ENCODE measurements around the gene CEP128. TPM values are rescaled to one million over a fixed set of nuclear protein-coding genes. Genes with fewer than 3 reads are reported as not detected.

Gene CEP128
- total RNA-seq, 1 donor from 2014 or later: 18.2 TPM

- Mint-ChIP-seq H3K4me1 (ENCODE audit: low read depth) (no peaks in the 10 kb centered on the region), H3K27me3 (ENCODE audit: insufficient read depth) (no peaks in the 10 kb centered on the region), H3K4me3 (no peak overlapping the region), H3K36me3 (ENCODE audit: low read depth) (peaks cover 10% of the 10 kb centered on the region), H3K27ac (no peak overlapping the region), H3K9me3 (peaks cover 3% of the 10 kb centered on the region)
- intact Hi-C loops (cut with micrococcal nuclease): no loop called here
- DNase-seq (ENCODE audit: low spot score): no peak
These were observed 419.1 kb downstream of the CEP128 start for GRCh38 chr14:80522411-80522810.

- DNase-seq (ENCODE audit: low spot score): no peak
- H3K27me3 Mint-ChIP-seq (ENCODE audit: insufficient read depth): no peaks in the 10 kb centered on the region
- intact Hi-C loops (cut with micrococcal nuclease): no loop called here
- no peak overlapping the region for H3K4me3 Mint-ChIP-seq
- H3K27ac Mint-ChIP-seq: no peak overlapping the region
- H3K36me3 Mint-ChIP-seq (ENCODE audit: low read depth): peaks cover 10% of the 10 kb centered on the region
- no peaks in the 10 kb centered on the region for H3K4me1 Mint-ChIP-seq (ENCODE audit: low read depth)
- peaks cover 8% of the 10 kb centered on the region for H3K9me3 Mint-ChIP-seq
These were observed 420.1 kb downstream of the CEP128 start for GRCh38 chr14:80521456-80521855.

- no peak overlapping the region for H3K4me3 Mint-ChIP-seq
- no peak overlapping the region for H3K27ac Mint-ChIP-seq
- no peaks in the 10 kb centered on the region for H3K4me1 Mint-ChIP-seq (ENCODE audit: low read depth)
- no peak for DNase-seq (ENCODE audit: low spot score)
- intact Hi-C loops (cut with micrococcal nuclease): no loop called here
- H3K27me3 Mint-ChIP-seq (ENCODE audit: insufficient read depth): no peaks in the 10 kb centered on the region
- peaks cover 6% of the 10 kb centered on the region for H3K36me3 Mint-ChIP-seq (ENCODE audit: low read depth)
- peaks cover 15% of the 10 kb centered on the region for H3K9me3 Mint-ChIP-seq
These were observed 422.5 kb downstream of the CEP128 start for GRCh38 chr14:80519002-80519401.

- H3K27ac Mint-ChIP-seq: no peak overlapping the region
- peaks cover 15% of the 10 kb centered on the region for H3K9me3 Mint-ChIP-seq
- H3K27me3 Mint-ChIP-seq (ENCODE audit: insufficient read depth): no peaks in the 10 kb centered on the region
- H3K36me3 Mint-ChIP-seq (ENCODE audit: low read depth): peaks cover 2% of the 10 kb centered on the region
- no peak overlapping the region for H3K4me3 Mint-ChIP-seq
- DNase-seq (ENCODE audit: low spot score): no peak
- H3K4me1 Mint-ChIP-seq (ENCODE audit: low read depth): no peaks in the 10 kb centered on the region
- intact Hi-C loops (cut with micrococcal nuclease): no loop called here
These were observed 423.4 kb downstream of the CEP128 start for GRCh38 chr14:80518173-80518572.

GRCh38 chr14:80507292-80507869, 434.2 kb downstream of the CEP128 start:
- no peaks in the 10 kb centered on the region for H3K4me1 Mint-ChIP-seq (ENCODE audit: low read depth)
- no peak for DNase-seq (ENCODE audit: low spot score)
- H3K27me3 Mint-ChIP-seq (ENCODE audit: insufficient read depth): no peaks in the 10 kb centered on the region
- no peak overlapping the region for H3K4me3 Mint-ChIP-seq
- peaks cover 2% of the 10 kb centered on the region for H3K36me3 Mint-ChIP-seq (ENCODE audit: low read depth)
- intact Hi-C loops (cut with micrococcal nuclease): no loop called here
- peaks cover 6% of the 10 kb centered on the region for H3K9me3 Mint-ChIP-seq
- H3K27ac Mint-ChIP-seq: no peak overlapping the region

- intact Hi-C loops (cut with micrococcal nuclease): no loop called here
- no peak overlapping the region for H3K27ac Mint-ChIP-seq
These were observed 436.8 kb downstream of the CEP128 start for GRCh38 chr14:80504781-80505180.

GRCh38 chr14:80498533-80498932, 443.0 kb downstream of the CEP128 start:
- no peaks in the 10 kb centered on the region for H3K9me3 Mint-ChIP-seq
- no peaks in the 10 kb centered on the region for H3K27me3 Mint-ChIP-seq (ENCODE audit: insufficient read depth)
- H3K4me3 Mint-ChIP-seq: no peak overlapping the region

More at GRCh38 chr14:80504781-80505180, 436.8 kb downstream of the CEP128 start:
- DNase-seq (ENCODE audit: low spot score): no peak
- H3K27me3 Mint-ChIP-seq (ENCODE audit: insufficient read depth): no peaks in the 10 kb centered on the region
- H3K4me3 Mint-ChIP-seq: no peak overlapping the region
- no peaks in the 10 kb centered on the region for H3K4me1 Mint-ChIP-seq (ENCODE audit: low read depth)
- H3K36me3 Mint-ChIP-seq (ENCODE audit: low read depth): peaks cover 2% of the 10 kb centered on the region
- H3K9me3 Mint-ChIP-seq: no peaks in the 10 kb centered on the region

GRCh38 chr14:80496090-80496489, 445.4 kb downstream of the CEP128 start:
- Mint-ChIP-seq H3K4me3 (no peak overlapping the region), H3K9me3 (no peaks in the 10 kb centered on the region), H3K27ac (no peak overlapping the region), H3K4me1 (ENCODE audit: low read depth) (peaks cover 8% of the 10 kb centered on the region), H3K36me3 (ENCODE audit: low read depth) (no peaks in the 10 kb centered on the region), H3K27me3 (ENCODE audit: insufficient read depth) (no peaks in the 10 kb centered on the region)
- DNase-seq (ENCODE audit: low spot score): no peak
- intact Hi-C loops (cut with micrococcal nuclease): no loop called here

More at GRCh38 chr14:80498533-80498932, 443.0 kb downstream of the CEP128 start:
- Mint-ChIP-seq H3K27ac (no peak overlapping the region), H3K4me1 (ENCODE audit: low read depth) (no peaks in the 10 kb centered on the region), H3K36me3 (ENCODE audit: low read depth) (no peaks in the 10 kb centered on the region)
- DNase-seq (ENCODE audit: low spot score): no peak
- intact Hi-C loops (cut with micrococcal nuclease): no loop called here

GRCh38 chr14:80494769-80495168, 446.8 kb downstream of the CEP128 start:
- Mint-ChIP-seq H3K4me3 (no peak overlapping the region), H3K36me3 (ENCODE audit: low read depth) (no peaks in the 10 kb centered on the region), H3K27me3 (ENCODE audit: insufficient read depth) (no peaks in the 10 kb centered on the region), H3K9me3 (no peaks in the 10 kb centered on the region), H3K4me1 (ENCODE audit: low read depth) (peaks cover 10% of the 10 kb centered on the region), H3K27ac (no peak overlapping the region)
- DNase-seq (ENCODE audit: low spot score): no peak
- intact Hi-C loops (cut with micrococcal nuclease): no loop called here

GRCh38 chr14:80493620-80494019, 447.9 kb downstream of the CEP128 start:
- Mint-ChIP-seq H3K27me3 (ENCODE audit: insufficient read depth) (no peaks in the 10 kb centered on the region), H3K36me3 (ENCODE audit: low read depth) (no peaks in the 10 kb centered on the region), H3K27ac (no peak overlapping the region), H3K9me3 (no peaks in the 10 kb centered on the region), H3K4me1 (ENCODE audit: low read depth) (peaks cover 10% of the 10 kb centered on the region), H3K4me3 (no peak overlapping the region)
- no peak for DNase-seq (ENCODE audit: low spot score)
- intact Hi-C loops (cut with micrococcal nuclease): no loop called here

- Mint-ChIP-seq H3K27ac (no peak overlapping the region), H3K9me3 (no peaks in the 10 kb centered on the region), H3K36me3 (ENCODE audit: low read depth) (no peaks in the 10 kb centered on the region), H3K4me3 (no peak overlapping the region), H3K27me3 (ENCODE audit: insufficient read depth) (no peaks in the 10 kb centered on the region), H3K4me1 (ENCODE audit: low read depth) (peaks cover 10% of the 10 kb centered on the region)
- intact Hi-C loops (cut with micrococcal nuclease): no loop called here
- no peak for DNase-seq (ENCODE audit: low spot score)
These were observed 449.9 kb downstream of the CEP128 start for GRCh38 chr14:80491650-80492049.

- no peak for DNase-seq (ENCODE audit: low spot score)
- Mint-ChIP-seq H3K4me1 (ENCODE audit: low read depth) (peaks cover 10% of the 10 kb centered on the region), H3K27ac (no peak overlapping the region), H3K36me3 (ENCODE audit: low read depth) (no peaks in the 10 kb centered on the region), H3K27me3 (ENCODE audit: insufficient read depth) (no peaks in the 10 kb centered on the region), H3K9me3 (no peaks in the 10 kb centered on the region), H3K4me3 (no peak overlapping the region)
- intact Hi-C loops (cut with micrococcal nuclease): no loop called here
These were observed 450.4 kb downstream of the CEP128 start for GRCh38 chr14:80491131-80491530.

- Mint-ChIP-seq H3K4me1 (ENCODE audit: low read depth) (peaks cover 10% of the 10 kb centered on the region), H3K4me3 (no peak overlapping the region), H3K36me3 (ENCODE audit: low read depth) (no peaks in the 10 kb centered on the region), H3K27ac (no peak overlapping the region), H3K9me3 (no peaks in the 10 kb centered on the region), H3K27me3 (ENCODE audit: insufficient read depth) (no peaks in the 10 kb centered on the region)
- intact Hi-C loops (cut with micrococcal nuclease): no loop called here
- no peak for DNase-seq (ENCODE audit: low spot score)
These were observed 452.0 kb downstream of the CEP128 start for GRCh38 chr14:80489513-80489912.

GRCh38 chr14:80485764-80486163, 455.8 kb downstream of the CEP128 start:
- no peaks in the 10 kb centered on the region for H3K9me3 Mint-ChIP-seq
- no peak overlapping the region for H3K4me3 Mint-ChIP-seq
- DNase-seq (ENCODE audit: low spot score): no peak
- no peaks in the 10 kb centered on the region for H3K27me3 Mint-ChIP-seq (ENCODE audit: insufficient read depth)
- intact Hi-C loops (cut with micrococcal nuclease): no loop called here
- no peaks in the 10 kb centered on the region for H3K36me3 Mint-ChIP-seq (ENCODE audit: low read depth)
- no peak overlapping the region for H3K27ac Mint-ChIP-seq
- no peaks in the 10 kb centered on the region for H3K4me1 Mint-ChIP-seq (ENCODE audit: low read depth)

Measured in activated T-helper 1 cell treated with anti-CD3 and anti-CD28 coated beads, Interleukin-12 subunit alpha, Interleukin-12 subunit beta, Interleukin-2, Interleukin-4 antibody, amounts not matched to agents 30 ng/mL and 10 ng/mL and 1 ng/mL, durations not matched to agents 14 hours and 24 hours and 36 hours (primary cell).